NCI-H2081 treated with DMSO at 0.1 percent for 48 hours (cell line): ENCODE measurements around the gene DDX54.

Experiments
- DNase-seq: peaks from one replicate; lab custom pipeline; 2025; lab: John Stamatoyannopoulos, UW

The DDX54 gene, protein sequence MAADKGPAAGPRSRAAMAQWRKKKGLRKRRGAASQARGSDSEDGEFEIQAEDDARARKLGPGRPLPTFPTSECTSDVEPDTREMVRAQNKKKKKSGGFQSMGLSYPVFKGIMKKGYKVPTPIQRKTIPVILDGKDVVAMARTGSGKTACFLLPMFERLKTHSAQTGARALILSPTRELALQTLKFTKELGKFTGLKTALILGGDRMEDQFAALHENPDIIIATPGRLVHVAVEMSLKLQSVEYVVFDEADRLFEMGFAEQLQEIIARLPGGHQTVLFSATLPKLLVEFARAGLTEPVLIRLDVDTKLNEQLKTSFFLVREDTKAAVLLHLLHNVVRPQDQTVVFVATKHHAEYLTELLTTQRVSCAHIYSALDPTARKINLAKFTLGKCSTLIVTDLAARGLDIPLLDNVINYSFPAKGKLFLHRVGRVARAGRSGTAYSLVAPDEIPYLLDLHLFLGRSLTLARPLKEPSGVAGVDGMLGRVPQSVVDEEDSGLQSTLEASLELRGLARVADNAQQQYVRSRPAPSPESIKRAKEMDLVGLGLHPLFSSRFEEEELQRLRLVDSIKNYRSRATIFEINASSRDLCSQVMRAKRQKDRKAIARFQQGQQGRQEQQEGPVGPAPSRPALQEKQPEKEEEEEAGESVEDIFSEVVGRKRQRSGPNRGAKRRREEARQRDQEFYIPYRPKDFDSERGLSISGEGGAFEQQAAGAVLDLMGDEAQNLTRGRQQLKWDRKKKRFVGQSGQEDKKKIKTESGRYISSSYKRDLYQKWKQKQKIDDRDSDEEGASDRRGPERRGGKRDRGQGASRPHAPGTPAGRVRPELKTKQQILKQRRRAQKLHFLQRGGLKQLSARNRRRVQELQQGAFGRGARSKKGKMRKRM

GRCh38 chr12:113185180-113186032, at the start of gene DDX54, which contains the start of gene RITA1:
Gene DDX54, minus strand, starts transcription at chr12:113185478. Its CDS starts 27 bp downstream, at chr12:113185451.
Gene RITA1, plus strand, starts transcription at chr12:113185721. Its CDS starts 1,026 bp downstream, at chr12:113186747.
- DNase-seq, result no peak

DNA sequence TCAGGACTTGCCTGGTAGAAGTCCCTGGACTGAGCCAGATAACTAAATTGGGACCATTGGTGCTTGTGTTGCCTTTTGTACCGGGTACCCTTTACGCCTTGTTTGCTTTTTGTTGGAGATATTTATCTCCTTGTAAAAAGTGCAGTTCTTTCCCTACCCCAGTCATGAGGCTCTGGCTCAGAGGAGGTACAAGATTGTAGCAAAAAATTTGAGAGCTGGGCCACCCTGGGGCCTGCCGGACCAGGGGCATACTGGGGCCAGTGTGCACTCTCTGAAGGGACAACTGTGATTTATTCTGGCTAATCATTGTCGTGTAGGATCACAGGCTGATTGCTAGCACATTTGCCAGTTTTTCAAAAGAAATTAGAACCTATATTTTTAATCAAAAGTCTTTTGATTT, 49.2 kb upstream of the DDX54 start:
- no peak for DNase-seq

DNA sequence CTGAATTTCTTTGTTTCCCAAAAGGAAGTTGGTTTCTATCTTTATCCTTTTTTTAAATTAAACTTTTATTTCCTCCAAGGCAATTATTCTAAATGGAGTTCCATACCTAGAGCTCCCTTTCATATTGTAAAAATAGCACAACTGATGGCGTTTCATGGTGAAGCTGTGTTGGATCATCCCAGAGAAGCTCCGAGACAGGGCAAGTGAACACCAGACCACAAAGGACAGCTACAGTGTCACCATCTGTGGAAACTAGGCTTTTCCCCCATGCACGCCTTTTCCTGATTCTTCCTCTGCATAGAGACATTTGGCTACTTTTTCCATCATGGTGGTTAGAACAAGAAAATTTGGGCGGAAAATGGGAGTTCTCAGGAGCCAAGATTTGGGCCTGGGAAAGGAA, 48.7 kb upstream of the DDX54 start:
- no peak for DNase-seq

DNA sequence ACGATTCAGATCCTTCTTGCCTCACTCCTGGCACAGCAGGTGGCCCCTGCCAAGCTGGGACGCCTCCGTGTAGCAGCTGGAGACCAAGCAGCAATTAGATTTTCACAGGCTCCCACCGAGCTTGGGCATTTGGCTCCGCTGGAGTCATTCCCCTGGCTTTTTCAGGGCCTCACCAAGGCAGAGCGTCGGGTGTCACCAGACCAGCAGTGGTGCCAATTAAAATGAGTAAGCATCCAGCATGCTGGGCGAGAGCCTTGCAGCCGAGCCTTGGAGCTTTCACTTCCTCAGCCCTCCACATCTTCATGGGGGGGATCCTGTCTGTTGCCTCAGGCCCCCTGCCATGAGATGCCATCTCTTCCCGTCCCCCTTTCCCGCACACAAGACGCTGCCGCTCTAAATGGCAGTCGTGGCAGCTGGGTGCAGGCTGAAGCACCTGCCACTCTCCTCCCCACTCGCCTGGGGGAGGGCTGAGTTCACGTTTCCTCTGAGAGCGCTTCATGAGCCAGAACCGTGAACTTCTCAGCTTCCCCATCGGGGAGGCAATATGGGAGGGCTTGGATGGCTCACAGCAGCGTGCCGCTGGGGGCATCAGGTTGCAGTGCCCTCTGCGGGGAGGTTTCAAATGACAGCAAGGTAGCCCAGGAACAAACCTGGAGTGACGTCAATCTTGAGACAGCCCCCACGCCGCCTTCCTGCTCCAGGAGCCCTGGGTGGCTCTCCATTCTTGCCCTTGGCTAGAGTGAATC, 47.7 kb upstream of the DDX54 start:
- DNase-seq, result peak; percentile 60

DNA sequence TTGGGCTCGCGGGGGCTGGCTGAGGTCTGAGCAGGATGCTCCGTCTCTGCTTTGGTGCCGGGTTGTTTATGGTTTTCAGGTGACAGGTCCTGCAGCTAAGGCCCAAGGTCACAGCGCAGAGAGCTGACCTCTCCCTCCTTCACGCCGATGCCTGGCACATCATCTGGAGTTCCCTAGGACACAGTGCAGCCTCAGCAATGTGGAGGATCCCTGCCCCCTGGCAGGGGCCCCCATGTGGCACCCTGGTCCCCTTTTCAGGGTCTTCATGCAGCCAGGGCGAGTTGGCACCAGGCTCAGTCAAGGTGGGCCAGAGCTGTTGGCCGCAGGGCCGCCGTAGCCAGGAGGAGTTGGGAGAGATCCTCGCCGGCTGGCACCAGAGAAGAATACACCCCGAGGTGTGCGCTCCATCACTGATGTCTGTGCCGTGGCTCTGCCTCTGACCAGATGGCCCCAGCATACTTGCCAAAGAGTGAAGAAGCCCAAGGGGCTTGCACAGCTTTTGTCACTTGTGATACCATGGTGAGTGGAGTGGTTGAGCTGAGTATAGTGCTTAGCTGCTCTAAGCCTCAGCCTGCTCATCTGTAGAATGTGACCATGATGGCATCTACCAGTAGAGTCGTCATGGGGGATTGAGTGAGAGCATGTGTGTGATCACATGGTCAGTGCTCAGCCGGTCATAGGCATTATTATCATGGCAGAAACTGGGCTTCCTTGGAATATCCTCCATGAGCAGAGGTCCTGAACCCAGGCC, 47.0 kb upstream of the DDX54 start:
- no peak for DNase-seq

DNA sequence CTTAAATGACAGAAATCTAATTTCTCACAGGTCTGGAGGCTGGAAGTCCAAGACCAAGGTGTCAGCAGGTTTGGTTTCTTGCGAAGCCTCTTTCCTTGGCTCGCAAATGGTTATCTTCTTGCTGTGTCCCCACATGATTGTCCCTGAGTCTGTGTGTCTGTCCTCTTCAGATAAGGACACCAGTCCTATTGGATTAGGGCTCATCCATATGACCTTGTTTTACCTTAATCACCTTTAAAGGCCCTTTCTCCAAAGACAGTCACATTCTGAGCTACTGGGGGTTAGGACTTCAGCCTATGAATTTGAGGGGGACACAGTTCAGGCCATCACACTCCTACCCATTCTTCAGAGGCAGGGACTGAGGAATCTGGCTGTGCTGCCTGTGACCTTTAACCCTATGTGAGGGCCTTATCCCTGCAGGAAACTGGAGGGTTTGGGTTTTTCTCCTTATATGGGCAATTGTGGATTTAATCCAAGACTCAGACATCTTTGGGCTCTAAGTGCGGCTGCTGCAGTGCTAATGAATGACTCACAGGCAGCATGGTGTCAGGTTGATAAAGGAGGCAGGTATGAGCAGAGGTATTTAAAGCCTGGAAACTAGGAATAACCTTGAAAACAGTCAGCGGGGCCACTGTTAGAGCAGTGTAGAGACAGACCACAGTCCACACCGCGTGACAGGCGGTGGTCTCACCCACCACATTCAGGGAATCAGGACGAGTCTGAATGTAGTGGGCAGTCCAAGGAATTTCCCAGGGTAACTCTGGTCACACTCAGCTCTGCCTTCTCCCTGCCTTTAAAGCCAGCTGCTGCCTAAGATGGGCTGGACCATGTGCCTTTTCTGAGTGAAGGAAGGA, 46.2 kb upstream of the DDX54 start:
- no peak for DNase-seq

- no peak for DNase-seq
Measured at GRCh38 chr12:113230315-113231234, 45.3 kb upstream of the DDX54 start.

DNA sequence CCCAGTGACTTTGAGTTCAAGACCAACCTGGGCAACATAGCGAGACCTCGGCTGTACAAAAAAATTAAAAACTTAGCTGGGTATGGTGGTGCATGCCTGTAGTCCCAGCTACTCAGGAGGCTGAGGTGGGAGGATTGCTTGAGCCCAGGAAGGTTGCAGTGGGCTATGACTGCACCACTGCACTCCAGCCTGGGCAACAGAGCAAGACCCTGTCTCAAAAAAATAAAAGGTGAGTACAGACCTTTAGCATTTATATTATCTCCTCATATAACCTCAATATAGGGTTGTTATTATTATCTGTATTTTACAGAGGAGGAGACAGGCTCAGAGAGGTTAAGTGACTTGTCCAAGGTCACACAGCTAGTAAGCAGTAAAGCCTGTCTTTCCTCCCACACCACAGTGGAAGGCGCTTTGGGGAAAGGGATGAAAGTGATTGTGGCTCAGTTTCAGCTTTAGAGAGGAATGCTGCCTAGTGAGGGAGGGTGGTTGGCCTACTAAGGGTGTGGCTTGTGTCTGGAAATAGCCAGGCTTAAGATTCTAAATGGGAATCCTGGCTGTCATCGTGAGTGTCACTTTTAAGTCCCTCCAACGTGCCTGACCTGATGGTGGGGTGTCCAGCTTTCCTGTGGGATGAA, 43.2 kb upstream of the DDX54 start:
- no peak for DNase-seq

DNA sequence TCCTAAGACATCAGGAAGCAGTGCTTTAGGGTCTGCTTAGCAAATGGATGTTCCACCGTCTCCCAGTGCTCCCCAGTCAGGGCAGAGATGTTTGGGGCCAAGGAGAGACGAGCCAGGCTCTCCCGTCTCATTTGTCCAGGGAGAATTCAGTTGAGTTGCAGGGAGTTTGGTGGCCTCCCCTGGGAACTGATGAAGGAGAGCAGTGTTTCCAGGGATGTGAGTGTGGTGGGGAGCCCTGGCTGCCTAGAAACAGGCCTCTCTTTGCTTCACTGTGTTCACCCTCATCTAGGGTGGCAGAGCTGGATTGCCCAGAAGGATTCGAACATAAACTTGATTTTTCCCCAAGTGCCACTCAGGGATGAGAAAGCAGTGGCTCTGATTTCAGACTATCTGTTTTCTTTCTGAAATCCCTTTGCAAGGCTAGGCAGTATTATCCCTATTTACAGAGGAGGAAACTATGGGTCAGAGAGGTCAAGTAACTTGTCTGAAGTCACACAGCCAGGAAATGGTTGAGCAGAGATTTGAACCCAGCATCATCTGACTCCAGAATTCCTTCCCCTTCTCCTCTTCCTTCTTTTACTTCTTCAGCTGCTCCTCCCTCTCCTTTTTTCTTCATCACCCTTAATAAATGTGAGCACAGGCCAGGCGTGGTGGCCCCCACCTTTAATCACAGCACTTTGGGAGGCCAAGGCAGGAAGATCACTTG, 42.6 kb upstream of the DDX54 start:
- no peak for DNase-seq

- DNase-seq, result no peak
Measured at GRCh38 chr12:113226696-113227568, 41.7 kb upstream of the DDX54 start.

DNA sequence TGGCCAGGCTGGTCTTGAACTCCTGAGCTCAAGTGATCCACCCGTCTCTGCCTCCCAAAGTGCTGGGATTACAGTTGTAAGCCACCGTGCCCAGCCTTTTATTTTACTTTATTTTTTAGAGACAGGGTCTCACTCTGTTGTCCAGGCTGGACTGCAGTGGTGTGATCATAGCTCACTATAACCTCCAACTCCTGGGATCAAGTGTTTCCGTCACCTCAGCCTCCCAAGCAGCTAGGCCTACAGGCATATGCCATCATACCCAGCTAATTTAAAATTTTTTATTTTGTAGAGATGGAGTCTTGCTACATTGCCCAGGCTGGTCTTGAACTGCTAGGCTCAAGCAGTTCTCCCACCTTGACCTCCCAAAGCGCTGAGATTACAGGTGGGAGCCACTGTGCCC, 39.7 kb upstream of the DDX54 start:
- no peak for DNase-seq

DNA sequence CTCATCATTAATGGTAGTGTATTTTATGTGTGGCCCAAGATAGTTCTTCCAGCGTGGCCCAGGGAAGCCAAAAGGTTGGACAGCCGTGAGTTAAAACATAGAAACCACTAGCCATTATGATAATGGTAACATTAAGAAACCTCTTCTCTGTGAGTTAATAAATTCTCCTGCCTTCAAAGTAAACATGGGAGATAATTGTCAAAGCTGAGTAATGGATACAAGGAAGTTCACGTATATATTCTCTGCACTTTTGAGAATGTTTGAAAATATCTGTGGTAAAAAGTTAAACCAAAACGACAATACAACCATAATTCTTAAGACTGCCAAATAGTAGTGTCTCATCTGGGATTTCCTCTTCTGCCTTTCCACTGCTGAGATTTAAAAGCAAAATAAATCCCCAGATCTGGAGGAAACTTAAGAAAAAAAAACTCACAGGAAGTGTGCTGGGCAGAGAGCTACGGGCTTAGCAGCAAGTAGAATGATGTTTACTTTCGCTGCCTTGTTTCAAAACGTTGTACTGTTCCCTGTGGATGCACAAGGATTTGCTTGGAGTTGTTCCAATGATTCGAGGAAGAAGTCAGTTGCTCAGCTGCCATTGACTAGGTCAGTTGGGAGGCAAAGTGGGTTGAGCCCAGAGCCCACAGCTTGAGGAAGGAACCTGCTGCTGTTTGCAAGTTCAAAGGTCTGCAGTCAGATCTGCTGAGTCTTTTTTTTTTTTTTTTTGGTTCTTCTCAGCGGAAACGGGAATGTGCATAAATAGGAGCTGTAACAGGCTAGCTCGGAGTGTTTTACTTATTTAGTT, 37.7 kb upstream of the DDX54 start:
- DNase-seq, result peak; percentile 42

- DNase-seq, result no peak
Measured at GRCh38 chr12:113221997-113222729, 36.9 kb upstream of the DDX54 start.

DNA sequence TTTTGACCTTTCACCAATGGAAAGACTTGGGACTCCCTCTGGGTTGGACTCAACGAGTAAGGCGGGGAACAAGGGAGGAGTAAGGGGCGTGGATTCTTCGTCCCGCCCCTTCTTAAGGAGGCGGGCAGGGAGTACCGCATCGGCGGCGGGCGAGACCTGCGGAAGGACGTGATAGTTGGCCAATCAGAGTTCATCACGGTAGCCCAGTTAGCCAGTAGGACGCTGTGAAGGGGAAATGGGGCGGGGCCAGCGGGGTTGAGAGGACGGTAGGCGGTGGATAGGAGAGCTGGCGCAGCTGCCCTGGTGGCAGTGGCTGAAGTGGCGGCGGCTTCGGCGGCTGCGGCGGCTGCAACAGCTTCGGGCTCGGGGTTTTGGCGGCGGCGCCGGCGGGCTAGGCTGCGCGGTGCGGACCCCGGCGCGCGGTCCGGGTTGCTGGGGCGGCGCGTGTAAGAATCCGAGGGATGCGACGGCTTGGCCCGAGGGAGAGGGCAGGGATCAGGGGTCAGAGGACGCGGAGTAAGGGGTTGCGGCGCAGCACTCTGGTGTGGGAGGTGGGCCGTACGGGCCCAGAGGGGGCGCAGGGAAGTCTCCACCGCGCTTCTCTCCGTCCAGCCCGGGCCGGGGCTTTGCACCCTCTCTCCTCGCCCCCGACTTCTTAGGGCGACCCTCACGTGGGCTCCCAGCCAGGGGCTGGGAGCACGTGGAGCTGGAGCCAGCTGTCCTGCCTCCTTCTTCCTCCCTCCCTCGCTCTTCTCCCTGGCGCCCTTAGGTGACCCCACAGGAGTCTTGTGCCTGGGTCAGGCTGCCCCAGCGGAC, 36.1 kb upstream of the DDX54 start, which contains the start of gene TPCN1:
TPCN1 (plus strand) TSS at position 284 of the 816 bp plus-strand sequence. CDS start 5,389 bp downstream, outside the sequence.
- DNase-seq, result peak; percentile 99
